Uterus (tissue), 2 donors: ENCODE data around the gene ELK4.

ENCODE experiments used
- CTCF ChIP-seq, 4 experiments: fragments of 200-600 bp in 2 of 4; fragments of 450-650 bp in 2 of 4; sonication (generic) in 2 of 4; IDR thresholded peaks; one replicate each; pipeline ENCODE4 v1.5.1; 2016 to 2019; ENCODE audit warnings: antibody characterized with exemption in 4 of 4, mild to moderate bottlenecking in 2 of 4, moderate library complexity in 1 of 4
- POLR2A ChIP-seq, 2 donors: fragments of 450-650 bp; IDR thresholded peaks; one replicate each; pipeline ENCODE4 v1.6.1; 2016; ENCODE audit warnings: antibody characterized with exemption in 2 of 2, mild to moderate bottlenecking in 1 of 2, moderate library complexity in 1 of 2

- TF ChIP-seq CTCF (IDR thresholded peaks at IDR 0.05) (no peak), POLR2A (IDR thresholded peaks at IDR 0.05) (no peak)
Observed at GRCh38 chr1:205570796-205571537, 60.8 kb downstream of the ELK4 start.
